HG02798 (cell line): Measurements from ENCODE around the gene AMBN.
"Not testable (repeated sequence)": the region's sequence is repeated elsewhere in the genome, so short reads cannot be mapped to it uniquely, and the experiment has no call there.

Experiments
- ATAC-seq: cut with Tn5 transposase; IDR thresholded peaks from one replicate; pipeline ENCODE4 v1.9.1; 2021; ENCODE audit warnings: mild to moderate bottlenecking; ENCODE audit not compliant: unreplicated experiment, poor library complexity

AMBN gene

GRCh38 chr4:70607334-70607853, 15.3 kb downstream of the AMBN start:
- ATAC-seq = no peak

- no peak for ATAC-seq
Observed at GRCh38 chr4:70608324-70608723, 16.3 kb downstream of the AMBN start.

DNA sequence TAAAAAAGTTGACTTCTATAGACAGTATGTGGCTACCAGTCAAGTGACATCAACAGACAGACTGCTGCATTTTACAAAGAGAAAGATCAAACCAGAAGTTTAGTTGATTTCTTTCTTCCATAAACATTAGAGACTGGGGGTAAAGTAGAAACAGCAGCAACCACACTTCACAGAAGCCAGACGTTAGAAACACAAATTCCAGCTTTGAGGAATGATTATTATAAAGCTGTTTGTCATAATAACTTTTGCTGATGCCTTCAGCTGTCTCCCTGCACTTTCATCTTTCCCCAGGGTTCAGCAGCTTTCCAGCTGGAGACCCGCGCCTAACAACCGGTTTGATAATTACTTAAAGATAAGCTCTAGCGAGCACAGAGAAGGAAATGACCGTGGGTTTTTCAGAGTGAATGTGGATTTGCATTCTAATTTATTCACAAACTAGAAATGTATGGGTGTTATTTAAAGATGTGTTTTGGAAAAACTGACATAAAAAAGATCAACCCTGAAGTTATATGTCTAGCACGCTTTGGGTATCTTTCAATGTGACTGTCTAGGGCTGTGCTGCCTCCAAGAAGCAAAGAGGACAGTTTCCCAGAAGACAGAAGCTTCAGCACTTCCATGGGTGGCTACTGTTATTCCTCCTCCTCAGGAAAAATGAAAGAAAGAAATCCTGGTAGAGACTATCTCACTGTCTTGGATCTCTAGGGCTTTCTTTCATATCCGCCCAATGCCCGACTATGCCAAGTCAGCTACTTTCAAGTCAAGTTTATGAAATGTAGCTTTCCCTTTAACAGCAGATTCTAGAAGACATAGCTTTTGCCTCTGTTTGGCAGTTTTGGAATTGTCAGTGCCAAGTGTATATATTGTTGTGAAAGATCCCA, 21.5 kb downstream of the AMBN start:
- ATAC-seq = peak; percentile 49

GRCh38 chr4:70614184-70614555, 22.1 kb downstream of the AMBN start:
- no peak for ATAC-seq

DNA sequence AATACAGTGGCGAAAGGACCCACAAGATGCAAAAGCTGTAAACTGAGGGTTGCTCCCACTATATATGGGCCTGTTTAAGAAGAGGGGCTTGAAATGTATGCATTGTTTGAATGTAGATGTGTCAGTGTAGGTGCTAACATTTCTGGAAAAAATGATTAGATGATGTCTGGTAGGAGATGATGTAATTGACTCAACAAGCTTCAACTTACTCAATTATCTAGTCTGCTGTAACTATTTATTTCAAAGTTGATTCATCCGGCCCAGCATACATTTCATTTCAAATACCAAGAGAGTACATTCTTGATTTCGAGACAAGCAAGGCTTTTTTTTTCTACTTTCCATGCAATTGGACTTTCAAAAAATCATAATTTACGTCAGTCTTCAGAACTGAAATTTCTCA, 27.2 kb downstream of the AMBN start:
- no peak for ATAC-seq

DNA sequence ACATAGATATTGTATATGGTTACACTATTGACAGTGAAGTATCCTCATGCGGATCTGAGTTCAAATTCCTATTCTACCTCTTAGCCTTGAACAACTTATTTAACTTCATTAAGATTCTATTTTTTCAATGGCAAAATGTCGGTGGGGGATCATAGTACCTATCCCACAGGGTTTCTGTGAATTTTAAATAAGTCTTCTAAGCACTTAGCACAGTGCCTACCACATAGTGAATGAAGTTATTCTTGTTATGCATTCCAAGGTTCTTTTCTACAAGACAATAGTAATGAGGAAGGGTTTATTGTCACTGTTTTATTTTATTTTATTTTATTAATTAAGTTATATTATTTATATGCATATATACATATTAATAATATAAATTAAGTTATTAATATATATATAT, 27.7 kb downstream of the AMBN start:
- no peak for ATAC-seq

DNA sequence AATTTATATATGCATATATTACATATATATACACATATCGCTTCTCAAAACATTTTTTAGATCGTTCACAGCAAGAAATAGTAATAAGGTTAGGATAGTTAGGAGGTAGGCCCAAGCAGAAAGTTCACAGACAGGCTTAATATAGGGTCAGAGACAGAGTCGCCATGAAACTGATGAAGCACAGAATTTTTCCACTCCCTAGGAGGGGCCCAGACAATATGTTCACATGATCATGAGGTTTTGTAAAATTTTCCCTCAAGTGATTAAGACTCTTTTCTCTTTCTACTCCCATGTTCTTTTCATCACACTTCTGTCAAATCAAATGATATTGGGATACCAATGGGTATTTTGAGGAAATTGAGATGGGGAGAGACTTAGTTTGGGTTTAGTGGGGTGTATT, 31.3 kb downstream of the AMBN start:
- no peak for ATAC-seq

DNA sequence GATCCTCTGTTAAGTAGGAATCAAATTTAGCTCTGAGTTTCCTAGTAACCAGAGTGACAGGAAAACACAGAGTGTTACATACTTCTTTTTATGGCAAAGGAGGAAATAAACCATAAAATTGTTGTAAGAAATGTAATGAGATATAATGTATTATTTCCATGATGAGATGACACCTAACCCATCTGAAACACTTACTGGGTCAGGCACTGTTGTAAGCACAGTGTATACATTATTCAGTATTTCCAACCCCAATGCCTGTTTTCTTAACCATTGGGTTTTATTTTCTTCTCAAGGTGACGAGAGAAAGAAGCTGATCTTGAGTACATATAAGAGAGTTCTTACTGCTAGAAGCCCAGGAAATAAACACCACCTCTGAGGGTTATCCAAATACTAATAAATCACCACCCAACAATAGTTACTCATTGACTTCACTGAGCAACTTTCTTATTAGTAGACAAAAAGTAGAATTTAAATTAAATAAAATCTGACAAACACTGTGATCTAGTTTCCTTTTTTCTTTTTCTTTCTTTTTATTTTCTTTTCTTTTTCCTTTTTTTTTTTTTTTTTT, 32.3 kb downstream of the AMBN start:
- no peak for ATAC-seq

DNA sequence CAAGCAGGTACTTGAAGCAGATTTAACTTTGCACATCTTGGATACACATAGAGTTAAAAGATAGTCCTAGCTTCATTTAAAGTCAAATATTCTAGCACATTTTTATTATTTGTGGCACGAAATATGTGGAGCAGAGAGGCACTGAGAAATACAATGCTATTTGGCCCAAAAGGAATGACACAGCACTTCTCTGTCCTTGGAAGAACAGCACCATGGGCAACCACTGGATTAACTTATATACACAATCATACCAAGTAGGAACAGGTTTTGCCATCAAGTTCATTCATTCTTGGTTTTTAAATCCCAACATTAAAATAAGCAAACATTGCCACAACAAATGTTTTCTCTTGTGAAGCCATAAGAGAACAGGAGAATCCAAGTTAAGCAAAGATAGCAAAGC, 35.6 kb downstream of the AMBN start:
- ATAC-seq = no peak

- ATAC-seq = no peak
Observed at GRCh38 chr4:70628444-70628843, 36.4 kb downstream of the AMBN start, which contains the start of gene ENAM. Gene ENAM, plus strand, starts transcription at chr4:70628744. Its CDS starts 757 bp downstream, at chr4:70629501.

- ATAC-seq = peak; percentile 69
Observed at GRCh38 chr4:70629469-70630090, 37.5 kb downstream of the AMBN start.

DNA sequence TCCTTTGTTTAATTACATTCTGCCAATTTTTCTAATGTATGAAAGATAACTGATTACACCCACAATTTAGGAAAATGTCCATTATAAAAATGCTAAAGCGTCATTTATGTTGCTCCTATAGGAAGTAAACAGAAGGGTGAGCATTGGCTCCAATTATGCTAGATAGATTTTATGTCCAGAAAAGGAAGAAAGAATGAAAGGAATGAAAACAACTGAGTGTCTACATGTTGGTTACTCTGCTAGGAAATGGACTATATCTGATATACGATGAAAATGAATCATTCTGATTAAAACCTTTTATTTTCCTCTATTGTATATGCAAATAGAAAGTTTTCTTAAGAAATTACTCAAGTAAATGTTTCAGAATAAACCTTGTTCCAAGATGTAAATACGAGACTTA, 38.1 kb downstream of the AMBN start:
- ATAC-seq = no peak

DNA sequence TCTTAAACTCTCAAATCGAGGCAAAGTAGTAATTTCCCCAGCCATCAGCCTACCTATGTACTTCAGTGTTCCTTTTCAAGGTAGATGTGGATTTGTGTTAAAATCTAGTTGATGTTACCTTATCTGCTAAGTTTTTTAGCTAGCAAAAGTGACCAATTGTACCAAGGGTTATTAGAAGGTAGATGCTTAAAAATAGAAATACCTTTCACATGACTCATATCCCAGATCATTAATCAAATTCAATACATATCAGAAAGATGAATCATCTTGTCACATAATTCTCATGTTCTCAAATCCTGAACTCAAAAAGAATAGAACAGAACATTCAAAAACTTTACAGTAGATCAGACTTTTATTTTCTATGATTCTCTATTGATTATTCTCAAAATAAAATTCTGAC, 40.0 kb downstream of the AMBN start:
- ATAC-seq = no peak

- ATAC-seq = no peak
Observed at GRCh38 chr4:70634482-70634881, 42.4 kb downstream of the AMBN start.

- ATAC-seq = peak; percentile 63
Observed at GRCh38 chr4:70637239-70637913, 45.3 kb downstream of the AMBN start.

- ATAC-seq = no peak
Observed at GRCh38 chr4:70640192-70640591, 48.1 kb downstream of the AMBN start.

DNA sequence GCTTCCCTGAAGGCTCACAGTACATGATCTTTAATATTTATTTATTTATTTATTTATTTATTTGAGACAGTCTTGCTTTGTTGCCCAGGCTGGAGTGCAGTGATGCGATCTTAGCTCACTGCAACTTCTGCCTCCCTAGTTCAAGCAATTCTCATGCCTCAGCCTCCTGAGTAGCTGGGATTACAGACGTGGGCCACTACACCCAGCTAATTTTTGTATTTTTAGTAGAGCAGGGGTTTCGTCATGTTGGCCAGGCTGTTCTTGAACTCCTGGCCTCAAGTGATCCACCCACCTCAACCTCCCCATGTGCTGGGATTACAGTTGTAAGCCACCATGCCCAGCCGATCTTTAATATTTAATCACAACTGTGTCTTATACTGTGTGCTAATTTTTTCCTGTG, 58.7 kb downstream of the AMBN start:
- not testable (repeated sequence) for ATAC-seq

DNA sequence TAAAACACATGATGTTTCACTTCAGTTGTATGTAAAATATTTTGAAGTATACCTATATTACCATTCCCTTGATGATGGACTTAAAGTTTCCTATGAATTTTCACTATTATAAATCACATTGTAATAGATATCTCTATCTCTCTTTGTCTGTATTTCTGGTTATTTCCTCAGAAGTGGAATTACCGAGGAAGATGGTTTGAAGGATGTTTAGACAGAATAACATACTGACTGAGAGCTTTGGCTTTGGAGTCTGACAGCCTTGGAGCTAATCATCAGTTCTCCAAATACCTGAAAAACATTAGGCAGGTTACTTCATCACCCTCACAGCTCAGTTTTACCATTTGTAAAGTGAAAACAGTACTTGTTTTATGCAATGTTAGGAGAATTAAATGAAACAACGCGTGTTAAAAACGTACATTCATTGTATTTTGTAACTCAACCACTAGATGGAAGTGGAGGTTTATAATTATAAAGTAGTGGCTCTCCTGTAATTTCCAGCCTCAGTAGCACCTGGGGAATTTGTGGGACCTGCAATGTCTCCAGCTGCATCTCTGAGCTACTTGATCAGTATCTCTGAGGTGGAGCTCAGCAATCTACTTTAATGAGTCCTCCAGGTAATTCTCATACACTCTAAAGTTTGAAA, 59.9 kb downstream of the AMBN start:
- no peak for ATAC-seq

GRCh38 chr4:70654605-70655011, 62.6 kb downstream of the AMBN start:
- ATAC-seq = no peak
